A172 (cell line): ENCODE data around the gene FOXO1. TPM values are rescaled to one million over a fixed set of nuclear protein-coding genes. Genes with fewer than 3 reads are reported as not detected.

ENCODE experiments used
- DNase-seq: peaks from one replicate; pipeline ENCODE4 v3.0.0-alpha.2; 2015; ENCODE audit warnings: low spot score
- total RNA-seq: library from RNA; depleted of rRNA; stranded (reverse); fragments of >200 nt; shearing (Covaris generic); gene quantifications from 2 replicates; pipeline ENCODE4 v1.2.3, GENCODE V29; 2014

Gene FOXO1
- total RNA-seq, 1 experiment from 2014 or later: 2.3 TPM

- no peak for DNase-seq
These were observed 85.7 kb downstream of the FOXO1 start for GRCh38 chr13:40580566-40581276.

- DNase-seq: no peak
These were observed 86.9 kb downstream of the FOXO1 start for GRCh38 chr13:40579535-40579934.

- no peak for DNase-seq
These were observed 88.4 kb downstream of the FOXO1 start for GRCh38 chr13:40578055-40578454.

- no peak for DNase-seq
These were observed 90.1 kb downstream of the FOXO1 start for GRCh38 chr13:40576369-40576768.

GRCh38 chr13:40572961-40573360 lies 93.5 kb downstream of the FOXO1 start:
- no peak for DNase-seq

GRCh38 chr13:40571338-40571963 lies 95.0 kb downstream of the FOXO1 start:
- DNase-seq: no peak

GRCh38 chr13:40570930-40571329 lies 95.5 kb downstream of the FOXO1 start:
- DNase-seq: no peak

GRCh38 chr13:40569024-40569350 lies 97.5 kb downstream of the FOXO1 start:
- DNase-seq: no peak

GRCh38 chr13:40568246-40569023 lies 98.0 kb downstream of the FOXO1 start:
- no peak for DNase-seq

GRCh38 chr13:40566811-40567210 lies 99.6 kb downstream of the FOXO1 start:
- DNase-seq: no peak

GRCh38 chr13:40565282-40566148 lies 100.9 kb downstream of the FOXO1 start:
- no peak for DNase-seq

- no peak for DNase-seq
These were observed 102.0 kb downstream of the FOXO1 start for GRCh38 chr13:40564342-40565001.

GRCh38 chr13:40563350-40564125 lies 102.9 kb downstream of the FOXO1 start:
- DNase-seq: no peak

GRCh38 chr13:40562975-40563349 lies 103.5 kb downstream of the FOXO1 start:
- DNase-seq: peak; percentile 60

- no peak for DNase-seq
These were observed 106.5 kb downstream of the FOXO1 start for GRCh38 chr13:40559915-40560314.

GRCh38 chr13:40558656-40559055 lies 107.8 kb downstream of the FOXO1 start:
- DNase-seq: no peak

- no peak for DNase-seq
These were observed 110.0 kb downstream of the FOXO1 start for GRCh38 chr13:40556453-40556852.

- no peak for DNase-seq
These were observed 113.1 kb downstream of the FOXO1 start for GRCh38 chr13:40553356-40553755.

- no peak for DNase-seq
These were observed 113.5 kb downstream of the FOXO1 start for GRCh38 chr13:40552895-40553294.

- DNase-seq: no peak
These were observed 116.3 kb downstream of the FOXO1 start for GRCh38 chr13:40550130-40550529.
